Common myeloid progenitor, CD34-positive (primary cell): ENCODE results near the gene RFX5.

Experiments used
- CTCF ChIA-PET: fragments of 350-600 bp; sonication (Branson Sonifier 250); formaldehyde crosslinking; loops from one replicate; lab custom pipeline; 2021; ENCODE audit warnings: antibody characterized with exemption; lab: Charles Lee
- POLR2A ChIA-PET: fragments of 350-600 bp; sonication (Branson Sonifier 250); formaldehyde crosslinking; loops from one replicate; lab custom pipeline; 2021; ENCODE audit warnings: antibody characterized with exemption; lab: Charles Lee
- DNase-seq, 3 donors: peaks; one replicate each; pipeline versions ENCODE4 v3.0.0 to v3.0.0-alpha.2; 2013
- H3K27ac ChIP-seq, 2 experiments: 1 replicate in 1 of 2; 2 replicates in 1 of 2; pipeline ENCODE4 v1.7.0; 2013; ENCODE audit warnings: inconsistent platforms in 2 of 2, low read length in 2 of 2, mild to moderate bottlenecking in 2 of 2, low read depth in 1 of 2, moderate library complexity in 1 of 2; ENCODE audit not compliant: severe bottlenecking in 2 of 2, insufficient read depth in 1 of 2, poor library complexity in 1 of 2
- H3K27me3 ChIP-seq, 5 experiments: replicated peaks in 2 of 5; 1 replicate in 3 of 5; 2 replicates in 2 of 5; pipeline versions ENCODE4 v1.6.1 to v1.7.0; 2013; ENCODE audit warnings: low read length in 4 of 5, mild to moderate bottlenecking in 2 of 5, moderate library complexity in 2 of 5, inconsistent platforms in 1 of 5; ENCODE audit not compliant: insufficient read depth in 5 of 5, control insufficient read depth in 4 of 5
- H3K36me3 ChIP-seq, 4 experiments: 1 replicate in 2 of 4; 2 replicates in 2 of 4; pipeline versions ENCODE4 v1.6.1 to v1.7.0; 2013; ENCODE audit warnings: low read length in 3 of 4, control low read depth in 1 of 4, mild to moderate bottlenecking in 1 of 4; ENCODE audit not compliant: control insufficient read depth in 4 of 4, insufficient read depth in 4 of 4
- H3K4me1 ChIP-seq, 4 experiments: 1 replicate in 3 of 4; 2 replicates in 1 of 4; pipeline versions ENCODE4 v1.6.1 to v1.7.1; 2013; ENCODE audit warnings: low read length in 3 of 4, mild to moderate bottlenecking in 3 of 4, control low read depth in 1 of 4, inconsistent platforms in 1 of 4, moderate library complexity in 1 of 4; ENCODE audit not compliant: control insufficient read depth in 4 of 4, insufficient read depth in 4 of 4; ENCODE audit errors: control extremely low read depth in 1 of 4
- H3K4me3 ChIP-seq, 7 experiments: 1 replicate in 4 of 7; 2 replicates in 3 of 7; pipeline versions ENCODE4 v1.5.1 to v1.7.0; 2013; ENCODE audit warnings: mild to moderate bottlenecking in 7 of 7, low read length in 6 of 7, moderate library complexity in 6 of 7, inconsistent platforms in 2 of 7, low read depth in 2 of 7, control low read depth in 1 of 7; ENCODE audit not compliant: insufficient read depth in 4 of 7, control insufficient read depth in 1 of 7; ENCODE audit errors: extremely low read depth in 1 of 7
- H3K9me3 ChIP-seq, 5 experiments: 1 replicate in 4 of 5; 2 replicates in 1 of 5; pipeline versions ENCODE4 v1.6.1 to v1.7.1; 2013; ENCODE audit warnings: low read length in 4 of 5, mild to moderate bottlenecking in 2 of 5, inconsistent platforms in 1 of 5, low read depth in 1 of 5, moderate library complexity in 1 of 5; ENCODE audit not compliant: control insufficient read depth in 4 of 5, insufficient read depth in 2 of 5; ENCODE audit errors: control extremely low read depth in 1 of 5
- WGBS: methylation state at CpG from one replicate; pipeline ENCODE4 v1.1.5; 2013; ENCODE audit not compliant: insufficient coverage; 5-methylcytosine and 5-hydroxymethylcytosine counted together

RFX5 gene

DNA sequence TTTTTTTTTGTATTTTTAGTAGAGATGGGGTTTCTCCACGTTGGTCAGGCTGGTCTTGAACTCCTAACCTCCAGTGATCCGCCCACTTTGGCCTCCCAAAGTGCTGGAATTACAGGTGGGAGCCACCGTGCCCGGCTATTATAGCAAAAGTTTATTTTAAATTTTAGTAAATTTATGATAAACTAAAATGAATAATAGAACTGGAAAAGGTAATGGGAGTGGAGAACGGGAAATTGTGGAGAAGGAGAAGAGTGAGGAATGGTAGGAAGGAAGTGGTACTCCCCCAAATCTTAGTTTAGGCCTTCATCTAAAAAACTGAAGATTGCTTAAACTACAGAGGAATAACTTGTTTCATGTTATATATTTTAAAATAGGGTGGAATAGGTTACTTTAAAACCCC lies 12.2 kb downstream of the RFX5 start:
- ChIA-PET POLR2A (no interaction called here), CTCF (interaction anchor here (28.0 kb wide), 1 partner anchor 22 kb away, joined by 644 read pairs; the partner anchor contains the start of gene PI4KB)
- Histone ChIP-seq H3K36me3 (no peaks in the 10 kb centered on the region), H3K4me3 (no peak overlapping the region), H3K9me3 (no peaks in the 10 kb centered on the region), H3K4me1 (no peaks in the 10 kb centered on the region), H3K27ac (no peak overlapping the region), H3K27me3 (no peaks in the 10 kb centered on the region)
- 83% methylated on average over 1 of the region's 5 CpGs for WGBS
- DNase-seq = no peak

DNA sequence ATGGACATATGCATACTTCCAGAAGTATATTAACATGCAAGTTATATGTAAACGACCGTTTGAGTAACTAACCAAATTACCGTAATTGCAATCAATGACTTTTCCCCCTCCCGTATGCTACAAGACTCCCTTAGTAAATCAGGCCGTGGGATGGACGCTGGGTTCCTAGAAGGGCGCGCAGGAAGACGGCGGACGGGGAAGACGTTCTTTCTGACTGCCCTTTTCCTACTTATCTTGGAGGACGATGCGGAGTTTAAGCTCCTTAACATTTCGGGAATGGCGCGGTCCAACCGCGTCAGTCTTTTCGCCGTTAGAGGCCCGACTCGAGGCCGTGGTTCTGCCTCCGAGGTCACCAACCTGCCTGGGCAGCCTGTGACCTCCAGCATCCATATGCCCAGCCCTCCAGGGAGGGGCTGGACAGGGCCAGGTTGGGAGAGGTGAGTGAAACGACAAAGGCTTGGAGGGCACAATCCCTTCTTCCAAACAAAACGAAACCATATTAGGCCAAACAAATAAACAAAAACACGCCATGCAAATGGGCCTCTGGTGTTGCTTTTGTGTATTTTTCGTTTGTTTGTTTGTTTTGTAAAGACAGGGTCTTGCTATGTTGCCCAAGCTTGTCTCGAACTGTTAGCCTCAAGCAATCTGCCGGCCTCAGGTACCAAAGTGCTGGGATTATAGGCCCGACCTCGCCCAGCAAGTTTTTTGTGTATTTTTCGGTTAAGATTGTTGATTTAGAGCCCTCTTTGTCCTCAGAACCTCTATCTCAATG lies 19.0 kb downstream of the RFX5 start:
- Histone ChIP-seq H3K36me3 (peaks cover 0 to 15% (median 12%) of the 10 kb centered on the region in 4 experiments), H3K9me3 (no peaks in the 10 kb centered on the region), H3K27ac (peak overlapping the region; percentile 99 to 100), H3K4me3 (peak overlapping the region in 6 of 7 experiments; percentile 76 to 93 (median 80)), H3K27me3 (no peaks in the 10 kb centered on the region), H3K4me1 (peaks cover 4 to 28% (median 20%) of the 10 kb centered on the region in 4 experiments)
- ChIA-PET CTCF (interaction anchor here (1.5 to 41.8 kb wide), 4 partner anchors 4 to 75 kb away, joined by 3 to 644 read pairs (median 324); partner anchors contain the start of gene PI4KB), POLR2A (interaction anchor here (0.6 to 1.7 kb wide), 6 partner anchors 9 to 134 kb away, joined by 3 to 6 read pairs (median 4); partner anchors contain the start of genes PSMB4 and ZNF687)
- no peak for DNase-seq
- 35% methylated on average over 25 of the region's 34 CpGs for WGBS

DNA sequence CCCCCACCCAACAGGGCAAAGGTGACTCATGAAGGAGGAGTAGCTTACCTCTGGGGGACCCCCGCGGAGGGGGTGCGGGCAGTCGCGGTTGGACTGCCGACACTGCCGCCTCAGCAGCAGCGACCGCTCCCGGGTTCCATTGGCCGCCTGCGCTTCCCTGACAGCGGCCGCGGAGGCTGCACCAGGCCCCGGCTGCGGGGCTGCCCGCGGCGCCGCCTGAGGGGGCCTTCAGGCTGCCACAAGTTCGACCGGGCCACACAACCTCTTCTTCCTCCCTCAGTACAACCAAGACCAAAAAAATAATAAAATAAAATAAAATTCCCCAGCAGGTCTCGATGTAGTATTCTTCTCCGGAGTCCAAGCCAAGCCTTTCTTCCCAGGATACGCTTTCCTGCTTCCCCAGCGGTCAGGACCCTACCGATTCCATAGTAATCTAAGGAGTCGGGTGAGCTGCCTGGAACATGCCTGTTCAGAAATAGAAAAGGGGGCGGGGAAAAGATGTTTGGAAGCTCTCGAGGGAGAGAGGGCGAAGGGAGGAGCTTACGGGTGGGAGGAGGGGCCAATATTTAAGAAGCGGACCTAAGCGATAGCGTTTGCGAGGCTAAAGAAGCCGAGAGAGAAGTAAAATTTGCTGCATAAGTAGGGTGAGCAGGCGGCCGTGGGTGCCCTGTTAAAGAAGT lies 19.7 kb downstream of the RFX5 start, which contains the start of gene PI4KB:
Gene PI4KB, minus strand, starts transcription at position 194 of the 680 bp plus-strand sequence. CDS start 10,935 bp downstream, outside the sequence.
- peak; percentile 98 to 99 (median 99) for DNase-seq
- 0% methylated on average over 24 of the region's 40 CpGs for WGBS
- Histone ChIP-seq H3K27ac (peak within 1 kb of the TSS; percentile 99 to 100), H3K9me3 (no peaks in the 10 kb centered on the region), H3K4me1 (peaks cover 4 to 28% (median 20%) of the 10 kb centered on the region in 4 experiments), H3K36me3 (peaks cover 0 to 21% (median 14%) of the 10 kb centered on the region in 4 experiments), H3K4me3 (peak within 1 kb of the TSS; percentile 41 to 93 (median 77)), H3K27me3 (no peaks in the 10 kb centered on the region)
- POLR2A ChIA-PET = interaction anchor here (0.6 to 1.7 kb wide), 8 partner anchors 9 to 133 kb away, joined by 3 to 6 read pairs (median 4); partner anchors contain the start of genes PSMB4 and ZNF687
- CTCF ChIA-PET = interaction anchor here (1.0 to 41.8 kb wide), 6 partner anchors 5 to 76 kb away, joined by 3 to 644 read pairs (median 4); partner anchors contain the start of gene PI4KB

DNA sequence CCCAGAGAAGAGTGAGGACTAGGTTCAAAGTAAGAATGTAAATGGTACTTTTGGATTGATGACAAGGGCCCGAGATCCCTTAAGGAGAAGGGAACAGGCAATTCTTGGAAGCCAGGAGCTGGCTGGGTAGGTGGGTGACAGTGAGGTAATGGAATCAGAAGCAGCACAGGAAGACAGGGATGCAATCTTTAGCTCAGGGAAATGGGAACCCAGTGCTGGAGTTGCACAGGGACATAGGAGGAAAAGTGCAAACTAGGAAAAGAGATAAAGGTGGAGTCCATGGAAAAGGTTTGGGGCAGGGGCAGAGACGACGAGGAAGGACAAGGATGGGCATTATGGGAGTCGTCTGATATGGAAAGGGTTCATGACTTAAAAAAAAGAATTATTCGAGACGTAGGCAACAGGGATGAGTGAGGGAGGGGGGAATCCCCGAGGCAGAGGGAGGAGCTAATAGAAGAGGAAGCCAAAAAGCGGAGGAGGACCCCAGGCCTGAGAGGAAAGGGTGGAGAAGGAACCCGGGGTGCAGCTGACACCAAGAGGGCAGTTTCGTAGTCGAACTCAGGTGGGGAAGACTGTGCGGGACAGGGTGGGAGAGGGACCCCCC lies 20.3 kb downstream of the RFX5 start:
- Histone ChIP-seq H3K36me3 (peaks cover 3 to 26% (median 17%) of the 10 kb centered on the region in 4 experiments), H3K9me3 (no peaks in the 10 kb centered on the region), H3K27me3 (no peaks in the 10 kb centered on the region), H3K4me3 (peak overlapping the region; percentile 41 to 93 (median 77)), H3K27ac (peak overlapping the region; percentile 99 to 100), H3K4me1 (peaks cover 4 to 28% (median 20%) of the 10 kb centered on the region in 4 experiments)
- CTCF ChIA-PET = interaction anchor here (1.0 to 41.8 kb wide), 6 partner anchors 6 to 77 kb away, joined by 3 to 644 read pairs (median 4); partner anchors contain the start of gene PI4KB
- DNase-seq = peak; percentile 61 to 82 (median 79)
- POLR2A ChIA-PET = interaction anchor here (0.6 to 1.7 kb wide), 6 partner anchors 9 to 161 kb away, joined by 3 to 5 read pairs (median 4); partner anchors contain the start of genes PSMB4, SCNM1 and ZNF687
- 5% methylated on average over 8 of the region's 12 CpGs for WGBS

DNA sequence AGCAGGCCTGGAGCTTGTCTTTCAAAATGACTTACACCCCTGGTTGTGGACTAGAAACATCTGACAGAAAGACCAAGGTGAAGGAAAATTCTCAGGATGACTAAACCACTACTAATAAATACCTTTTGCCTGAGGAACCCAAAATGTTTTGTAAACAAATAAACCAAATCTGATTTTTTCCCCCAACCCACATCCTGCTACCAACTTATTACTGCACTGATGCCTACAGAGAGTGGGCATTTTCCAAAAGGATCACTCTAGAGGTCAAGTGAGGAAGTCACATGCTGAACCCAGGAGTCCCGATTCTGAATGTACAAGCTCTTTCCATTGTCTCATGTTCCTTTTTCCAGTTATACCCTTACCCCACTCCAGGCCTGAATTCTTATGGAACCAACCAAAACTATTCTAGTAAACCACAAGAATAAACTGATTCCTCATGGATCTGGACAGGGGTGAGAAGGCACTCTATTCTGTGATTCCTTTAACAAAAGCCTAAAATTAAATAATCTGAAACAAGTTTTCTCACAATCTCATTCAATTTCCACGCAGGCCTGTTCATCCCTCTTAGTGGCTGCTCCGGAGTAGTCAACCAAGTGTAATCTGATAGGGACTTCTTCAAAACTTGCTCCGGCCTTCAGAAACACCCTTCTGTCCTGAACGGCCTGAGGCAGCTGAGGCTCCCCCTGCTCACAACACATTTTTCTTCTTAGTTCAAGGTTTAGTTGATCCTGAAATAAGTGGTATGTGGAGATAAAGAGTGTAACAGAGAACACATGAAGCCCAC lies 21.2 kb downstream of the RFX5 start:
- DNase-seq = no peak
- H3K36me3 ChIP-seq = peaks cover 6 to 31% (median 21%) of the 10 kb centered on the region in 4 experiments
- H3K4me3 ChIP-seq = peak overlapping the region in 5 of 7 experiments; percentile 76 to 93 (median 77)
- peak overlapping the region; percentile 99 to 100 for H3K27ac ChIP-seq
- ChIA-PET CTCF (interaction anchor here (1.5 to 41.8 kb wide), 3 partner anchors 6 to 72 kb away, joined by 3 to 644 read pairs (median 644); partner anchors contain the start of gene PI4KB), POLR2A (interaction anchor here (1.3 kb wide), 1 partner anchor 8 kb away, joined by 3 read pairs; no protein-coding TSS in a partner anchor)
- H3K27me3 ChIP-seq = no peaks in the 10 kb centered on the region
- 87% methylated on average over 3 of the region's 5 CpGs for WGBS
- H3K4me1 ChIP-seq = peaks cover 4 to 28% (median 20%) of the 10 kb centered on the region in 4 experiments
- H3K9me3 ChIP-seq = no peaks in the 10 kb centered on the region

DNA sequence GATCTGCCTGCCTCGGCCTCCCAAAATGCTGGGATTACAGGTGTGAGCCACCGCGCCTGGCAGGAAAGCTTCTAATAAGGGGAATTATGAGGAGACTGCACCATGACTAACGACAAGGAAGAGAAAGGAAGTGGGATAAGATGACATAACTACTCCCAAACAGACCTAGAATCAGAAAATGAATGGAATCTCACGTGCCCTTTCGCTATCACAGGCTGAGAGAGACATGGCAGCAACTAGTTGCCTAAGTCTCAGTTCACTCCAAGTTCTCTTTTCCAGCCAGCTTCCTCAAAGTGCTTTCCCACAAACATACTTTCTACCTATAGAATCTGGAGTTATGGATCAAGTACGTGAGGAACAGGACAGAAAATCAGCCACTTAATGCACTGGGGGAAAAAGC lies 21.8 kb downstream of the RFX5 start:
- WGBS = no CpG with 5 or more reads among the region's 7 CpGs
- ChIA-PET POLR2A (no interaction called here), CTCF (interaction anchor here (28.0 to 41.8 kb wide), 2 partner anchors 7 to 13 kb away, joined by 644 read pairs; partner anchors contain the start of gene PI4KB)
- H3K27ac ChIP-seq = peak overlapping the region in 1 of 2 experiments; percentile 100
- peaks cover 10 to 37% (median 27%) of the 10 kb centered on the region in 4 experiments for H3K36me3 ChIP-seq
- H3K4me3 ChIP-seq = no peak overlapping the region
- H3K4me1 ChIP-seq = peaks cover 4 to 28% (median 20%) of the 10 kb centered on the region in 4 experiments
- H3K27me3 ChIP-seq = no peaks in the 10 kb centered on the region
- no peaks in the 10 kb centered on the region for H3K9me3 ChIP-seq
- no peak for DNase-seq
